Raji (cell line): ENCODE data around the gene GCLC.

Experiments used
- POLR2A ChIP-seq: IDR thresholded peaks from 2 replicates; pipeline ENCODE4 v1.6.1; 2011; ENCODE audit warnings: low read depth, low read length, control low read depth; ENCODE audit not compliant: insufficient read depth

GCLC gene

GRCh38 chr6:53492860-53493634 is 51.9 kb downstream of the GCLC start:
- TF ChIP-seq POLR2A, result no peak

GRCh38 chr6:53487080-53487479 is 57.8 kb downstream of the GCLC start:
- TF ChIP-seq POLR2A, result no peak

GRCh38 chr6:53486679-53487078 is 58.2 kb downstream of the GCLC start:
- TF ChIP-seq POLR2A, result no peak

GRCh38 chr6:53484476-53485280 is 60.2 kb downstream of the GCLC start:
- no peak for TF ChIP-seq POLR2A

- TF ChIP-seq POLR2A, result no peak
Measured at GRCh38 chr6:53483423-53484353, 61.2 kb downstream of the GCLC start.

- TF ChIP-seq POLR2A, result no peak
Measured at GRCh38 chr6:53481323-53481722, 63.6 kb downstream of the GCLC start.

- TF ChIP-seq POLR2A, result no peak
Measured at GRCh38 chr6:53479871-53480270, 65.0 kb downstream of the GCLC start.

- no peak for TF ChIP-seq POLR2A
Measured at GRCh38 chr6:53476964-53477363, 67.9 kb downstream of the GCLC start.

GRCh38 chr6:53474010-53474409 is 70.9 kb downstream of the GCLC start:
- no peak for TF ChIP-seq POLR2A

- TF ChIP-seq POLR2A, result no peak
Measured at GRCh38 chr6:53469163-53469562, 75.7 kb downstream of the GCLC start.

- no peak for TF ChIP-seq POLR2A
Measured at GRCh38 chr6:53466257-53466656, 78.6 kb downstream of the GCLC start.

- TF ChIP-seq POLR2A, result no peak
Measured at GRCh38 chr6:53465732-53466131, 79.2 kb downstream of the GCLC start.

- no peak for TF ChIP-seq POLR2A
Measured at GRCh38 chr6:53464927-53465460, 79.9 kb downstream of the GCLC start.

GRCh38 chr6:53464483-53464882 is 80.4 kb downstream of the GCLC start:
- no peak for TF ChIP-seq POLR2A

- no peak for TF ChIP-seq POLR2A
Measured at GRCh38 chr6:53461696-53462095, 83.2 kb downstream of the GCLC start.

- no peak for TF ChIP-seq POLR2A
Measured at GRCh38 chr6:53461041-53461656, 83.8 kb downstream of the GCLC start.
